Medulla oblongata (tissue), 1 donor: ENCODE measurements around the gene PSME3IP1.
"Not testable (repeated sequence)": the region's sequence is repeated elsewhere in the genome, so short reads cannot be mapped to it uniquely, and the experiment has no call there.

Experiments
- DNase-seq: peaks from one replicate; pipeline ENCODE4 v3.0.0-alpha.2; 2015; ENCODE audit errors: extremely low spot score

PSME3IP1 gene

DNA sequence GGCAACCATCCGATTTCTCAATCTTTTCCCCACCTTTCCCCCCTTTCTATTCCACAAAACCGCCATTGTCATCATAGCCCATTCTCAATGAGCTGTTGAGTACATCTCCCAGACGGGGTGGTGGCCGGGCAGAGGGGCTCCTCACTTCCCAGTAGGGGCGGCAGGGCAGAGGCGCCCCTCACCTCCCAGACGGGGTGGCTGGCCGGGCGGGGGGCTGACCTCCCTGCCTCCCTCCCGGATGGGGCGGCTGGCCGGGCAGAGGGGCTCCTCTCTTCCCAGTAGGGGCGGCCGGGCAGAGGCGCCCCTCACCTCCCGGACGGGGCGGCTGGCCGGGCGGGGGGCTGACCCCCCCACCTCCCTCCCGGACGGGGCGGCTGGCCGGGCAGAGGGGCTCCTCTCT is 14.5 kb upstream of the PSME3IP1 start:
- DNase-seq = not testable (repeated sequence)

DNA sequence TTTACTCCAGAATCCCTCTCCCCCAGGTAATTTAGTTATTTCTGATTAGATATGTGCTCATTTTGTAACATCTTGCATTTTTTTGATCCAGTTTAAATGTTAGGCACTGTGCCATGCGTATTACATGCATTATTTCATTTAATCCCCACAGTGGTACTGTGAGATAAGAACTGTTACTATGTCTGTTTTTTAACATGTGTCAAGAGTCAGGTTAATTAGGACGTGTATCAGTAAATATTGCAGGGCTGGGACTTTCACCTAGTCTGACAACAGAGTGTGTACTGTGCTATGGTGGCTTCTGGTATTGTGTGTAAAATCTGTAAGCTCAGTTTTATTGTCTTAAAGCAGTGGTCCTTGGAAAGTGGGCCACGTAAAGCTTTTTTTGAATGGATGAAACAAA is 10.9 kb upstream of the PSME3IP1 start:
- DNase-seq = no peak

DNA sequence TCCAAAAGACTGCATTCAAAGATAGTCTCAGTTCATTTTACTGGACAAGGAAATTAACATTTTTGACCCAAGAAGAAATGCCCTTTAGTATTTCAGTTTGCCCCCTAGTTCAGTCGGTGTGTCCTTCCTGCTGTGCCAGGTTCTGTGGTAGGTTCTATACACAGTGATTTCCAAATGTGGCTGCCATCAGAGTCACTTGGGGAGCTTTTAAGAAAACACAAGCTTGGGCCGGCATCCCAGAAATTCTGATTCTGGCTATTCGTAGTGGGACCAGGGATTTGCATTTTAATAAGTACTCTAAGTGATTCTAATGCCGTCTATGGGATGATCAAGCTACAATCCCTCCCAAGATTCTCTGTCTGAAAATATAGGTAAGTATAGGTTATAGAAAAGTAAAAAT is 10.4 kb upstream of the PSME3IP1 start:
- DNase-seq = peak; percentile 74

DNA sequence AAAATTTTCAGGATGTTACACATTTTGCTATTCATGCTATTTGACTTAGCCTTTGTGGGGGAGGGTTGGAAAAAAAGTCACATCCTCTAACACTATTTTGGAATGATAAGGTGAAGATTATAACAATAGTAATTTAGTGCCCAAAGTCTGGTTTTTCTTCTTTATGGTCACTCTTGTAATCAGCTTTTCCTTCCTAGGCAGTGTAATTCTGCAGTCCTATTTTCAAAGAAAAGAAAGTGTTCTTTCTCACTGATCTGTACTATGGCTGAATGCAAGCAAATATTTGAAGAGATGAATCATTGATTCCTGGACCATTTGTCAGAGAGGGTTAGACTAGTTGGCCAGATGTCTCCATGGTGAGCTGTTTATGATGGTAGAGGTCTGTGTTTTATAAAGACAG is 8.7 kb upstream of the PSME3IP1 start:
- no peak for DNase-seq

DNA sequence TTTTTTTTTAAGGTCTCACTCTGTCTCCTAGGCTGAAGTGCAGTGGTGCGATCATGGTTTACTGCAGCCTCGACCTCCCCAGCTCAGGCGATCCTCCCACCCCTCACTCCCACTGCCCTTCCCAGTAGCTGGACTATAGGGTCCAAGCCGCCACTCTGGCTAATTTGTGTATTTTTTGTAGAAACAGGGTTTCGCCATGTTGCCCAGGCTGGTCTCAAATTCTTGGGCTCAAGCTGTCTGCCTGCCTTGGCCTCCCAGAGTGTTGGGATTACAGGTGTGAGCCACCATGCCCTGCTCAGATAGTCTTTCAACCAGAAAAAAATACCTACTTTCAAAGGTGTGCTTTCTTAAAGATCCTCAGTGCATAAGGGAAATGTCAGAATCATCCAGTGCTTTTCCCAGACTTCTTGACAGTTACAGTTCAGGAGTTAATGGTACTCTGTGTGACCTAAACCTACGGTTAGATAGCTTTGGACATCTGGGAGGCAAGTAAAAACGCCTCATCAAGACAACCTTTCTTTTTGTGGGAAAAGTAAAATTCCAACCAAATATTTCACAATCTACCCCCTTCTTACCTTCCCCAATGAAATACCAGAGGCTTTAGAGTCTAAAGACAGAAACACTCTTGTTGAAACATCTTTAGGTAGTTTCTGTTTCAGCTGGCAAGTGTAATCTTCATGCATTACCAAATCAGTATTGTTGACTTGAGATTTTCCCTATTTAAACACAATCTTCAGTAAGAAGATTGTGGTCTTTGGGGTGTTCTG is 7.1 kb upstream of the PSME3IP1 start:
- DNase-seq = no peak

DNA sequence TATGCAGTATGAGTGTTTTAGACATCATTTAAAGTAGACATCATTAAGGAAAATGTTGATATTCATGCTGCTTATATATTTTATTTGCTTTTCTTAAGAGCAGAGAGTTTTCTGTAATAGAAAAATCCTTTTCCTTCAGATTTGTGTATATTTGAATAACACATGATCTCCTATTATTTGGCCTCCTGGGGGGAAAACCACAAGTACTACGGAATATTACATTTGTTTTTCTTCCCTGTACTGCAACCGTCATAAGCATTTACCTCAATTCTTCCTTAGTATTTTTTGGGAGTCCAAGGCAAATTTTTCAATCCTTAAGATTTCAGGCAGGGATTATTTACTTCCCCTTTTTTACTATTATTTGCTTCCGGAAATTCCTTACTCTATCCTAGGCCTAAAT is 6.3 kb upstream of the PSME3IP1 start:
- no peak for DNase-seq

DNA sequence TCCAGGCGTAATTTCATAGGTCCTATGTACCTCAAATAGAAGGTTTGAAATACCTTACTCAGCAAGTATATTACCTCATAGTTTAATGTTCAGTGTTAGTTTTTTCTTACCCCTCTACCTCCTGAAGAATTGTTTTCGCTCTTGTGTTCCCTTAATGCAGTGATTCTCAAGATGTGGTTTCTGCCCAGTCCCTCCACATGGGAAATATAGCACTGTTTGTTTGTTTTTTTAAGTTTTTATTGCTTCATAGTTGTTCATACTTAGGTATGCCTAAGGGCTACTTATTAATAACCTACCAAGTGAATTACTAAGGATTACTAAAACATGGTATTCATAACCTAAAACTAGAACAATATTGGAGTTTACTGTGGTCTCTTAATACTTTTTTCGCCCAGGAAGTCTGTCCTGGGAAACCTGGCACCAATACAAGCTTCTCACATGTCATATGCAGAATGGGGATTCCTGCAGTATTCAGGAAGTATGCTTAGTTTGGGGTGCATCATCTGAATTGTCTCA is 5.3 kb upstream of the PSME3IP1 start:
- peak; percentile 26 for DNase-seq

DNA sequence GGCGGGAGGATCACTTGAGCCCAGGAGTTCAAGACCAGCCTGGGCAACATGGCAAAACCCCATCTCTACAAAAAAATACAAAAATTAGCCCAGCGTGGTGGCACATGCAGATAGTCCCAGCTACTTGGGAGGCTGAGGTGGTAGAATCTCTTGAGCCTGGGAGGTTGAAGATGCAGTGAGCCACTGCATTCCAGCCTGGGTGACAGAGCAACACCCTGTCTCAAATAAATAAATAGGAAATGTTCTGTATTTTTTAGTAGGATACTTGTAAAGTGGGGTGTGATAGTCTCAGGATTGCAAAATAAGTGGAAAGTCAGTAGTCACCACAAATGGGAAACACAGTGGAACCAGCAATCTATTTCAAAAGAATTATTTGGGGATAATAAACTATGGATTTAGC is 4.3 kb upstream of the PSME3IP1 start:
- no peak for DNase-seq

DNA sequence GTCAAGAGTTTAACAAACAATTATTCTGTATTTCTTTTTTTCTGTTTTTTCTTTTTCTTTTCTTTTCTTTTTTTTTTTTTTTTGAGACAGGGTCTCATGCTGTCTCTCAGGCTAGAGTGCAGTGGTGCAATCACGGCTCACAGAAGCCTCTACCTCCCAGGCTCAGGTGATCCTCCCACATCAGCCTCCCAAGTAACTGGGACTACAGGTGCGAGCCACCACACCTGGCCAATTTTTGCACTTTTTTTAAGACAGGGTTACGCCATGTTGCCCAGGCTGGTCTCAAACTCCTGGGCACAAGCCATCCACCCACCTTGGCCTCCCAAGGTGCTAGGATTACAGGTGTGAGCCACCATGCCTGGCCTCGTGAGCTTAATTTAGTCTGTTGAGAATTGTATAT is 3.7 kb upstream of the PSME3IP1 start:
- DNase-seq = not testable (repeated sequence)

DNA sequence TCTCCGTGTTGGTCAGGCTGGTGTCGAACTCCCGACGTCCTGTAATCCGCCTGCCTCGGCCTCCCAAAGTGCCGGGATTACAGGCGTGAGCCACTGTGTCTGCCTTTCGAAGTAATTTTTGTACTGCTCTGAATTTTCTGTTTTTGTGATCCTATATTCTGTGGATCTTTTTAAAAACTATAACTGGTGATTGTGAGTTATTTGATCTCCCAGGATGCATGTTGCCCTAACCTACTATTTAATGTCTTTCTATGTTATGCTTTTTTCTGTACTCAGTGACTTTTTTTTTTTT is 2.8 kb upstream of the PSME3IP1 start:
- DNase-seq = no peak

DNA sequence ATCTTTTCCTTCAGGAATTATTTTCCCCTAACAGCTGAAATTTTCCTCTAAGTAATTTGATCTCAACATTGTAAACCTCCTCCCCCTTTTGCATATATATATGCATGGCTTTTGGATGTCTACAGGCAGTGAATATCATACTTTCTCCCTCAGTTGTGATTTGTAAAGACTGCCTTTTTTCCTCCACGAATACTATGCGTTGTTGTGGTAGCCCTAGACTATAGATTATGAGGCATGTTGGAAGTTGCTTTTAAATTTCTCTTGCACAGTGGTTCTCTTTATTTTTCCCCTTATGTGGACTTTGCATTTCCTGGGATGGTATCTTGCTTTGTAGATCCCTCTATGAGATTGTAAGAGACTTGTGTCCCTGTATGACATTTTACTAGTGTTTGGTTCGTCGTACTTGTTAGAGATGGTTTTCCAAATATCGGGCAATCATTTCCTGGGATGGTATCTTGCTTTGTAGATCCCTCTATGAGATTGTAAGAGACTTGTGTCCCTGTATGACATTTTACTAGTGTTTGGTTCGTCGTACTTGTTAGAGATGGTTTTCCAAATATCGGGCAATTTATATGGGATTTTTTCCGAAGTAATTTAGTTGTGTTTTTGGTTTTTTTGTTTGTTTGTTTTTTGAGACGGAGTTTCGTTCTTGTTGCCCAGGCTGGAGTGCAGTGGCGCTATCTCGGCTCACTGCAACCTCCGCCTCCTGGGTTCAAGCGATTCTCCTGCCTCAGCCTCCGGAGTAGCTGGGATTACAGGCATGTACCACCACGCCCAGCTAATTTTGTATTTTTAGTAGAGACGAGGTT is 2.3 kb upstream of the PSME3IP1 start:
- not testable (repeated sequence) for DNase-seq

DNA sequence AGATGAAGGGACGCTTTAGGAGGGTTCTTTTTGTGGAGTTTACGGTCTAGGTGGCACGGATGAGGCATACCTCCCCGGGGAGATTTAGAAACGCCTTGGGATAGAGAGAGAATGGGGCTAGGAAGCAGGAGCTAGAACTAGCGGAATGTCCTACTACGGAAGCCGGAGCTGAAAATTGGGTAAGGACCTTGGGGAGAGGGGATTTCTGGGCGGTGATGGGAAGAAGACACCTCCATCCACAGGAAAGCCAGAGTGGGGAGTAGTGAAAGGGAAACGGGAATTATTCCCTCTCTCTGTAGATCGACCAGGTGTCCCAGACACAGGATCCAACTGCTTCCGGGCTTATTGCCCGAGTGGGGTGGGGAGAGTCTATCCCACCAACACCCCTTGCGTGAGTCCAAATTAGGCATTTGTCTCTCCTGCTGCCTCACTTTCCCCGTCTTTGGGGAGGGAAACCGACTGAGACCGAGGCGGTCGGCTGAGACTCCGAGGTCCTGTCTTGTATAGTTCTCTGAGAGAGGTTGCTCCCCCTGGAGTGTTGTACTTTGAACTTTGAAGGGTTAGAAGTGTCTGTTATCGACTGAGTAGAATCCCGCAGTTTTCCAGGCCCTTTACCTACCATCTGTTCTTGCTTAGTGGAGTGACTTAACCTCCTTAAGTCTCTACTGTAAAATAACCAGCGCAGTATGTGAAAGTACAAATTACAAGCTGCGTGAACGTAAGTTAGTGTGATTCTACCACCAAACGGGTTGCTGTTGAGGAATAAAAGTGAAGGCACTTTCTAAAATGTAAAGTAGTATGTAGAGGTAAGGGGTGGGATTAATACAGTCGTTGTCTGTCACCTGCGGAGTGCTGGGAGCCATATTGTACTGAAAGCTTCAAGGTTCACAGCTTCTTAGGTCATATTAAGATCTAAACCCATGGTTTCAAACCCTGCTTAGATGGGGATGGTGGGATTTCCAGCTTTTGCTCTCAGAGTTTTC is 1.3 kb upstream of the PSME3IP1 start:
- DNase-seq = peak; percentile 40

DNA sequence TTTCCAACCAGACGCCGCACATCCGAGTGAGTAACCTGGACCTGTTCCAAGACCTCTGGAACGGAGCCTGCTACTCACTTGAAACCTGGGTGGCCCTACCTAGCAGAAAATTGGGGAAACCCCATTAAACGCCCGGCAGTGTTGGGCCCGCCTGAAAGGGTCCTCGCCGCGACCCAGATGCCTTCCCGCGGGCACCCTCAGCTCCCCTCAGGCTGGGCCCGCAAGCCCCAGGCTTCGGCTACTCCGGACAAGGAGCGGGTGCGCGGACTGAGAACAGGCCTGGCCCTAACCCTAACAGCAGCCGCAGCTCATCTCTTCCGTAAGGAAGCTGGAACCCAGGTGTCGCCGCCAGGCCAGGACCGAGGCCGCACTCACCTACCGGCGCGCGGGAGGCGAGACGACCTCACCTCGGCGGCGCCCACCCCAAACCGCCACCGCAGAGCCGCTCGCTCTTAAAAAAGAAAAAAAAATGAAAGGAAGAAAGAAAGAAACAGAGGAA is 344 bp downstream of the PSME3IP1 start:
- DNase-seq = no peak

DNA sequence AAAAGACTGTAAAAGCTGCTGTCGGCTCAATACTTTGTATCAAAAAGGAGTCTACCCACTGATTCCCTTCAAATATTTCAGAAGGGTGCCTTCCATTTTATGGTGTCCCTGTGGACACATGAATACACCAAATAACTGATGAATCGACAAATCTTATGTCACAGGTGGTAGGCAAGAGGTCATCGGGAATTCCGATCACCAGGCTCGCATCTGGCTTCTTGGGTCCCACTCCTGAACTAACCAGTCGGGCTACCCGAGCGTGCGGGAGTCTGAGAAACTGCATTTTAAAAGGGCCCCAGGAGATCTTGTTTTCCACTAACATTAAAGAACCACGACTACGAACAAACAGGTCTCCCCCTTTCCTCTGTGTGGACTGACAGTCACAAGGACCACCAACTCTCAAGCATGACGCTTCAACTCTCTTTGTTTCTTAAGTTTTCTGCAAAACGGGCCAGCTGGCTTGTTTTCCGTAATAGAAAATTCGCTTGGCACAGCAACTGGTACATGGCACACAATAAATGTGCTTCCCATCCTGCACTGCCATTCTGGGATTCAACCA is 873 bp downstream of the PSME3IP1 start:
- DNase-seq = peak; percentile 57

DNA sequence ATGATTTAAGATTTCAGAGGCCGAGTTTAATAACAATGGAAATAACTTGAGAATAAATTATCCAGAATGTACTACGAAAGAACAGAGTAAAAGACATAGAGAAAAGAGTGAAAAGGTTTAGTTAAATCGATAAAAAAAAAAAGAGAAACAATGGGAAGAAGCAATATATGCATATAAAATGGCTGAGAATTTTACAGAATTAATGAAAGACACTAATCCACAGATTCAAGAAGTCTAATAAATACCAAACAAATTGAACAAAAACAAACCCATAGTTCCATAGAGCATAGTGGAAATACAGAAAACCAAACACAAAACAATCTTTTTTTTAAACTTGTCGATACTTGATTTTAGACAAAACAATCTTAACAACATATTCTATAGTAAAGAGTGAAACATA is 1.7 kb downstream of the PSME3IP1 start:
- DNase-seq = no peak

DNA sequence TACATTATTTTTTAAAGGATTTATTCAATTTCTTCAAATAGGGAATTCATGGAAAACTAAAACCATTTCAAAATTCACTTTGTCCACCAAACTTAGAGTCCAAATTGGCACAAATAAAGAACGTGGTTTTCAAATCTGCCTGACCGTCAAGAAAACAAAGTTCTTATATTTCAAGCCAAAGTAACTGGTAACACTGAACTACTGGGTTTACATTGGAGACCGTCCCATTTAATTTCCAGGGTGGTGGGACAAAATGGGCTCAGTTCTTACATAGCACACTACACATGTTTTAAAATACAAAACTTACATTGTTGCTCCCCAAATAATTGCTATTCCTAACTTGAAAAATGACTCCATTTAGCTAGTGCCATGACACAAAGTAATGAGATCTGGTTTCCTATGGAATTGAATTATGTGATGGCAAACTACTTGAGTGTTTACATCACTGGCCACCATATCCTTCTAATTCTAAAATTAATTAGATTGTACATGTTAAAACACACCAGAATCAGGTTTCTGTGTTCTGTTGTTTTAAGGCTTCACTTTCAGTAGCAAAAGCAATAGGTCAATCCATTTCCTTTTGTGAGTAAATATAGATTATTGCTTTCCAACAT is 6.5 kb downstream of the PSME3IP1 start:
- DNase-seq = no peak

DNA sequence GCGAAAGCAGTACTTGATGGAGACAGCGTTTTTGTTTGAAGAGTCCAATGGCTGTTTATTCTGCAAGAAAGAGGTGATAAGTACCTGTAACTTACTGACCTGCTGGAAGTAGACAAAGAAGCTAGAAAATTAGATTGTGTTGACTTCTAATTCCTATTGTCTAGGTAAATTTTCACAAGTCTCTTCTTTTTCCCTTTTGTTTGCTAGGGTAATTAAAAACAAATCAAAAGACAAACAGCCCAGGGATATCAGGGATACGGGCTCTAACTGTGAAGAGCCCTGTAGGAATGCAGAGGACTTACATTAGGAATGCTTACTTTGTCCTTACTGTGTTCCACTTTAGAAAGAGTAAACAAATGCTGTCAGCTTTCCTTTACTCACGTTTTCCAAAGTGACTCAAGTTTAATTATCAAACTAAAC is 7.0 kb downstream of the PSME3IP1 start:
- no peak for DNase-seq

DNA sequence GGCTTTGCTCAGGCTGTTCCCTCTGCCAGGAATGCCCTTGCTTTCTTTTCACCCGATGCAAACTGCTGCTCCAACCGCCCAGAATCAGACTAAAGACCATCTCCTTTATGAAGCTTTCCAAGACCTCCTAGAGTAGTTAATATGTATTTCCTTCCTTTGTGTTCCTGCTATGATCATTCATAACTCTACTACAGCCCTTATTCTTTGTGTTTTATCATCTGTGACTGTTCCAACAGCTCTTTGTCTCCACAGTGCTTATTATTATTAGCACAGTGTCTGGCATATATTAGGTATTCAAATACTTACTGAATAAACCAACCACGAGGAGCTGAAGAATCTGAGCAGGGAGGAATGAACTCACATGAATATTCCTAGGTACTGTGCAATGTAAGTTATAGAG is 7.6 kb downstream of the PSME3IP1 start:
- no peak for DNase-seq

DNA sequence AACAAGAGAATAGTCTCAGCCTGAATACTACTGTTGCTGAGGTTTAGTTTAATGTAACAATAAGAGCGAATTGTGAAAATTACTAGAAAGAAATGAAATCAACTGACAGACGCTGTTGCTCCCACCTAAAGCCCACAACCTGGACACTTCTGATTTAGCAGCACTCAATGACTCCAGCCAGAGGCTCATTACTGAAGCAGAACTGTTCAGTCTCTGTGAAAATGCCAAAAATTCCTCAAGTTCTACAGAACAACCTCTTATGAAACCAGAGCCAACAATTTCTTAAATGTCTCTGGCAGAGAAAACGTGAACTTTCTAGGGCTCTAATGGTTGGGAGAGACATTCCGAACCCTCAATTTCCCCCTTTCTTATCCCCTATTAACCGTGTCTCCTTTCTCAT is 9.9 kb downstream of the PSME3IP1 start:
- DNase-seq = no peak

DNA sequence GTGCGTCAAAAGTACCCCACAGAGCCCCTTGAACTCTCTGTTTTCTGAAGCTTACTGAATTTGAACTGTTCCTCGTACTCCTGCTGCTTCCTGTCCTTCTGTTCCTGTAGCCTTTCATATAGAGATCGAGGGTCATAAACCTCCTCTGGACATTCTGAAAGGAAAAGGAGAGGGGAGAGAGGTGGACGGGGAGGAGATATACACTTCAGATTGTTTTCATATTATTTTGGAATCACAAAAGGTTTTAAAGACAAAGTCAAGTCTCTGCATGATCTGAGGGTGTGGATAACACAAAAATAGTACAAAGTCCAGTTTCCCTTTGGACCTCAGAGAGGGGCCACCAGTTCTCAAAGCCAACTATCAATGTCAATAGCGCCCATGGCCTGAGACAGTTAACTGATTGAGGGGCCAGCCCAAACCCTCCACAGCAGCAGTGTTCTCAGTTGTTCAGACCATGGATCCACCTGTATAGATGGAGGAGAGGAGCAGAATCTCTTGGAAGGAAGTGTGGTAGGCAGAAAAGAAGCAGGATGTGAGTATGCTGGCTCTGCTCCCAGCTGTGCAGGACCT is 13.0 kb downstream of the PSME3IP1 start:
- no peak for DNase-seq

DNA sequence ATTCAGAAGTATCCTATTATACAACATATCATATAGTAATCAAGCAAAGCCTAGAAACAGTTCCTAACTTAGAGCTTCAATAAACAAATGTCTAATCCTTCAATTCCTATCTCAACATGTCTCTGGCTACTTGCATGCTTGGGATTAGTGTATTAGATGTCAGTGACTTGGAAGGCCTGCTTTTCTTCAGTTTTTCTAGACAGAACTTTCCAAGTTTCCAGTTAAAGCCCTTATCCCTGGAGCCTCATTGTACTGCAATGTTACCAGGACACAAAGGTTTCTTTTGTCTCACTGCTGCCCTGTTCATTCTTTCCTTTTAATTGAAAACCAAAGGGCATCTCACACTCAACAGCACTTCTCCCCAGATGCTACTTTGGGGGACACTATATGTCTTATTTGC is 16.5 kb downstream of the PSME3IP1 start:
- DNase-seq = peak; percentile 75
